Activated B cell treated with CpG ODN at 0.5 μM for 24 hours (primary cell): Measurements from ENCODE around the gene CACNA2D3. TPM values are rescaled to one million over a fixed set of nuclear protein-coding genes. Genes with fewer than 3 reads are reported as not detected.

Experiments
- ATAC-seq: fragments of 200-7000 bp; cut with Tn5 transposase; one replicate; pipeline ENCODE4 v1.10.0; 2021; ENCODE audit warnings: low read depth, mild to moderate bottlenecking, moderate library complexity
- CTCF ChIA-PET: fragments of 350-600 bp; sonication (Branson Sonifier 250); formaldehyde crosslinking; loops from one replicate; lab custom pipeline; 2021; ENCODE audit warnings: antibody characterized with exemption; lab: Charles Lee
- POLR2A ChIA-PET: fragments of 350-600 bp; sonication (Branson Sonifier 250); formaldehyde crosslinking; loops from one replicate; lab custom pipeline; 2021; ENCODE audit warnings: antibody characterized with exemption; lab: Charles Lee
- DNase-seq: peaks from one replicate; pipeline ENCODE4 v3.0.0; 2022
- H3K27ac Mint-ChIP-seq: one replicate; pipeline ENCODE4 v1.8.0; 2020; ENCODE audit warnings: mixed read lengths
- H3K27me3 Mint-ChIP-seq: one replicate; pipeline ENCODE4 v1.8.0; 2021; ENCODE audit warnings: mixed read lengths
- H3K36me3 Mint-ChIP-seq: one replicate; pipeline ENCODE4 v1.8.0; 2021; ENCODE audit warnings: low read depth, mixed read lengths
- H3K4me1 Mint-ChIP-seq: one replicate; pipeline ENCODE4 v1.8.0; 2021; ENCODE audit warnings: mixed read lengths
- H3K4me3 Mint-ChIP-seq: one replicate; pipeline ENCODE4 v1.8.0; 2020; ENCODE audit warnings: mild to moderate bottlenecking, mixed read lengths
- H3K9me3 Mint-ChIP-seq: one replicate; pipeline ENCODE4 v1.8.0; 2020; ENCODE audit warnings: mixed read lengths
- intact Hi-C: fragments of 100-400 bp; cut with micrococcal nuclease; formaldehyde crosslinking; loops from one replicate; pipeline ENCODE4 v1.15.1; 2024
- total RNA-seq: library from RNA; stranded (reverse); gene quantifications from 2 replicates; pipeline ENCODE4 v1.2.3, GENCODE V29; 2022
- TF ChIP-seq, protein P1 (sequence below): fragments of 200-600 bp; IDR thresholded peaks from one replicate; pipeline ENCODE4 v1.8.0; 2022; ENCODE audit warnings: antibody characterized with exemption, mild to moderate bottlenecking

The CACNA2D3 gene
- total RNA-seq, 1 donor from 2014 or later: not detected

GRCh38 chr3:54085936-54086335 is 36.4 kb upstream of the CACNA2D3 start:
- Mint-ChIP-seq H3K9me3 (no peaks in the 10 kb centered on the region), H3K36me3 (no peaks in the 10 kb centered on the region), H3K4me1 (no peaks in the 10 kb centered on the region), H3K27ac (no peak overlapping the region), H3K4me3 (no peak overlapping the region), H3K27me3 (peaks cover 41% of the 10 kb centered on the region)
- CTCF ChIA-PET: no interaction called here
- DNase-seq (no peak), ATAC-seq (no peak)
- intact Hi-C loops: no loop called here
- TF ChIP-seq, protein P1, sequence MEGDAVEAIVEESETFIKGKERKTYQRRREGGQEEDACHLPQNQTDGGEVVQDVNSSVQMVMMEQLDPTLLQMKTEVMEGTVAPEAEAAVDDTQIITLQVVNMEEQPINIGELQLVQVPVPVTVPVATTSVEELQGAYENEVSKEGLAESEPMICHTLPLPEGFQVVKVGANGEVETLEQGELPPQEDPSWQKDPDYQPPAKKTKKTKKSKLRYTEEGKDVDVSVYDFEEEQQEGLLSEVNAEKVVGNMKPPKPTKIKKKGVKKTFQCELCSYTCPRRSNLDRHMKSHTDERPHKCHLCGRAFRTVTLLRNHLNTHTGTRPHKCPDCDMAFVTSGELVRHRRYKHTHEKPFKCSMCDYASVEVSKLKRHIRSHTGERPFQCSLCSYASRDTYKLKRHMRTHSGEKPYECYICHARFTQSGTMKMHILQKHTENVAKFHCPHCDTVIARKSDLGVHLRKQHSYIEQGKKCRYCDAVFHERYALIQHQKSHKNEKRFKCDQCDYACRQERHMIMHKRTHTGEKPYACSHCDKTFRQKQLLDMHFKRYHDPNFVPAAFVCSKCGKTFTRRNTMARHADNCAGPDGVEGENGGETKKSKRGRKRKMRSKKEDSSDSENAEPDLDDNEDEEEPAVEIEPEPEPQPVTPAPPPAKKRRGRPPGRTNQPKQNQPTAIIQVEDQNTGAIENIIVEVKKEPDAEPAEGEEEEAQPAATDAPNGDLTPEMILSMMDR: no peak
- POLR2A ChIA-PET: no interaction called here

DNA sequence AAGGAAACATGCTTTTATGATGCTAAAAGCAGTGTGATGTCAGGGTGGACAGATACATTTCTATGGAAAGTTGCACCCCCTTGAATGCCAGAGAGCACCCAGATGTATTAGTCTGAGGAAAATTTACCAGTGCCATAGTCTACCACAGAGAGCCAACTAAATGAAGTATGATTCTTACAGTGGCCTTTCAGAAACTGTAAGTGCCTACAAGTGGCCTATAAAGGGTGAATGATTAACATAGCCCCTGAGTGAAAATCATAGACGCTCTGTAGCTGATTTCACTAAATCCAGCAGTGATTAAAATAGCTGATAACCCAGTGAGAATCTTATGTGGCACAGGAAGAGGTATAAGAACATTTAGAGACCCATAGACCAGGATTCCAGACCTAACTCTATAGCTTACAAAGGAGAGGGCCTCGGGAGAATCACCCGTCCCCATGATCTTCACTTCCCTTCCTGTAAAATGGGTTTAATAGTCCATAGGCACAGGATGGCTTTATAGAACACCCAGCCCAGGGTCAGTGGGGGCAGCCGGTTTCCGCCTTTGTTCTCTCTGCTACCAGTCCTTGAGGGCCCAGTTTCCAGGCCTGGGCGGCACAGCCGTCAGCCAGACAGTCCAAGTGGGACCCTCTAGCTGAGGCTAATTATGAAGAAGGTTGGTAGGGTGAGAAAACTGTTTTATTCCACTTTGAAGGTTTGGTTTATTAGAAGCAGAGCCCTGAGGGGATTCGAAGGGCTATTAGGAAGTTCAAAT is 35.5 kb upstream of the CACNA2D3 start:
- no peak for DNase-seq
- Mint-ChIP-seq H3K27me3 (peaks cover 41% of the 10 kb centered on the region), H3K36me3 (no peaks in the 10 kb centered on the region), H3K27ac (no peak overlapping the region), H3K4me3 (no peak overlapping the region), H3K4me1 (no peaks in the 10 kb centered on the region), H3K9me3 (no peaks in the 10 kb centered on the region)
- TF ChIP-seq, protein P1: no peak
- POLR2A ChIA-PET: no interaction called here
- CTCF ChIA-PET: no interaction called here
- no peak for ATAC-seq
- intact Hi-C loops: no loop called here

DNA sequence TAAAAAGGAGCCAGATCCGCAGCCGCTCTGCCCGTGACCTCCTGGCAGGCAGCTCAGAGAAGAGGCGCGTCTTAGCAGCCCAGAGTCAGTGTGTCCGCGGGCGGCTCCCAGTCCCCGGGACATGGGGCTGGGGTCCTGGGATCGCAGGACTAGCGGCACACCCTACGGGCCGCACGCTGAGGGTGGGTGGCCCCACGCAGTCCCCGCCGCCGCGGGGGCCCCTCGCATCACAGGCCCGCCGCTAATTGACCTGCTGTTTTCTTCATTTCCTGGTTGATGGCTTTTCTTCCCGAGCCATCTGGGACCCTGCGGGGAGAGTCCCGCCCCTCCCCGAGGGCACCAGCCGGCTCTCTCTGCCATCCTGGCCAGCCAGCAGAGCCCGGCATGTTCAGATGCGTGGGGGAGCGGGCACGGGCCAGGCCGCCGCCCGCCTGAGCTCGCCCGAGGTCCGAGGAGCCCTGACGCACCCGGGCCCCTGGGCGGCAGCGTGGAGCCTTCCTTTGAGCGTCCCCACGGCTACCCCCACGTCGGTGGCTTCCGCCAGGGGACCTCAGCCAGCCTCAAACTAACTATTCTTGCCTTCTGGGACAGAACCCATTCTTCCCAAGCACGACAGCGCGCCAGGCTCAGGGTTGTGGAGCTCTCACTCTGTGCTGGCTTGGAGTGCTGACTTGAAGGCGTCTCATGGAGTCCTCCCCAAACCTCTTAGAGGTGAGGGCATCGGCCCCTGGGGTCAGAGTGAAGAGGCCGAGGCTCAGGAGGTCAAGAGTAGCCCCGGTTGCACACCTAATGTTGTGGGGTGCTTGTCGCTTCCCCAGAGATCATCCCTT is 34.6 kb upstream of the CACNA2D3 start:
- intact Hi-C loops: no loop called here
- Mint-ChIP-seq H3K4me3 (no peak overlapping the region), H3K9me3 (no peaks in the 10 kb centered on the region), H3K36me3 (no peaks in the 10 kb centered on the region), H3K27me3 (peaks cover 36% of the 10 kb centered on the region), H3K4me1 (no peaks in the 10 kb centered on the region), H3K27ac (no peak overlapping the region)
- ChIA-PET POLR2A (no interaction called here), CTCF (no interaction called here)
- DNase-seq (no peak), ATAC-seq (no peak)
- TF ChIP-seq, protein P1: no peak

GRCh38 chr3:54093491-54094248 is 28.7 kb upstream of the CACNA2D3 start:
- Mint-ChIP-seq H3K27ac (no peak overlapping the region), H3K9me3 (no peaks in the 10 kb centered on the region), H3K36me3 (no peaks in the 10 kb centered on the region), H3K4me3 (no peak overlapping the region), H3K4me1 (no peaks in the 10 kb centered on the region), H3K27me3 (peaks cover 12% of the 10 kb centered on the region)
- DNase-seq: no peak
- no peak for ATAC-seq
- TF ChIP-seq, protein P1: no peak
- ChIA-PET POLR2A (no interaction called here), CTCF (no interaction called here)
- intact Hi-C loops: no loop called here

GRCh38 chr3:54094926-54095325 is 27.4 kb upstream of the CACNA2D3 start:
- Mint-ChIP-seq H3K27ac (no peak overlapping the region), H3K9me3 (no peaks in the 10 kb centered on the region)

More at GRCh38 chr3:54094926-54095325, 27.4 kb upstream of the CACNA2D3 start:
- CTCF ChIA-PET: no interaction called here
- no peak for DNase-seq
- TF ChIP-seq, protein P1: no peak
- Mint-ChIP-seq H3K4me3 (no peak overlapping the region), H3K36me3 (no peaks in the 10 kb centered on the region), H3K27me3 (peaks cover 5% of the 10 kb centered on the region), H3K4me1 (no peaks in the 10 kb centered on the region)
- POLR2A ChIA-PET: no interaction called here
- intact Hi-C loops: no loop called here
- ATAC-seq: no peak
